ENCODE measurements around the gene TLR6.

The TLR6 gene

DNA sequence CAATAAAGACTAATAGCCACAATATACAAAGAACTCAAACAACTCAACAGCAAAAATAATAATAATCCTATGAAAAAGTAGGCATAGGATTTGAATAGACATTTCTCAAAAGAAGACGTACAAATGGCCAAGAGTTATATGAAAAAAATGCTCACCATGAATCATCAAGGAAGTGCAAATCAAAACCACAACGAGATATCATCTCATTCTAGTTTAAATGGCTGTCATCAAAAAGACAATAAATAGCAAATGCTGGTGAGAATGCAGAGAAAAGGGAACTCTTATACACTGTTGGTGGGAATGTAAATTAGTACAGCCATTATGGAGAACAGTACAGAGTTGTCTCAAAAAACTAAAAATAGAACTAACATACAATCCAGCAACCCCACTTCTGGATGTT lies 18.8 kb downstream of the TLR6 start:
- POLR2A ChIA-PET: no interaction called here
- no peaks in the 10 kb centered on the region for H3K36me3 ChIP-seq (ENCODE audit: control insufficient read depth in 2 of 2, insufficient read depth in 1 of 2, low read length in 2 of 2)
- H3K27ac ChIP-seq (ENCODE audit: extremely low read depth, low read depth, low read length): no peak overlapping the region
- TF ChIP-seq ZNF76 (tag by site-specific recombination; IDR thresholded peaks at IDR 0.05; ENCODE audit: borderline replicate concordance, low read depth): no peak
- TF ChIP-seq ZNF146 (tag by site-specific recombination; IDR thresholded peaks at IDR 0.05): no peak
- no peak for TF ChIP-seq ZBTB7A (tag by site-specific recombination; IDR thresholded peaks at IDR 0.05; ENCODE audit: low read depth)
- no peak for TF ChIP-seq ZNF473 (tag by site-specific recombination; IDR thresholded peaks at IDR 0.05)
- TF ChIP-seq ZNF521 (tag by site-specific recombination; IDR thresholded peaks at IDR 0.05): no peak
- no peak for TF ChIP-seq ZNF621 (tag by site-specific recombination; IDR thresholded peaks at IDR 0.05)
- no peak for TF ChIP-seq ZNF777 (tag by site-specific recombination; IDR thresholded peaks at IDR 0.05; ENCODE audit: borderline replicate concordance)
- TF ChIP-seq SP2 (tag by site-specific recombination; IDR thresholded peaks at IDR 0.05): no peak
- no peak for TF ChIP-seq ZNF10 (tag by site-specific recombination; IDR thresholded peaks at IDR 0.05)
- TF ChIP-seq SETDB1 (IDR thresholded peaks at IDR 0.05; ENCODE audit: insufficient read length, low read length): no peak
- TF ChIP-seq ZNF302 (tag by site-specific recombination; IDR thresholded peaks at IDR 0.05; ENCODE audit: low read depth): no peak
- TF ChIP-seq KLF7 (tag by site-specific recombination; IDR thresholded peaks at IDR 0.05; ENCODE audit: borderline replicate concordance): no peak
- TF ChIP-seq, protein P1, sequence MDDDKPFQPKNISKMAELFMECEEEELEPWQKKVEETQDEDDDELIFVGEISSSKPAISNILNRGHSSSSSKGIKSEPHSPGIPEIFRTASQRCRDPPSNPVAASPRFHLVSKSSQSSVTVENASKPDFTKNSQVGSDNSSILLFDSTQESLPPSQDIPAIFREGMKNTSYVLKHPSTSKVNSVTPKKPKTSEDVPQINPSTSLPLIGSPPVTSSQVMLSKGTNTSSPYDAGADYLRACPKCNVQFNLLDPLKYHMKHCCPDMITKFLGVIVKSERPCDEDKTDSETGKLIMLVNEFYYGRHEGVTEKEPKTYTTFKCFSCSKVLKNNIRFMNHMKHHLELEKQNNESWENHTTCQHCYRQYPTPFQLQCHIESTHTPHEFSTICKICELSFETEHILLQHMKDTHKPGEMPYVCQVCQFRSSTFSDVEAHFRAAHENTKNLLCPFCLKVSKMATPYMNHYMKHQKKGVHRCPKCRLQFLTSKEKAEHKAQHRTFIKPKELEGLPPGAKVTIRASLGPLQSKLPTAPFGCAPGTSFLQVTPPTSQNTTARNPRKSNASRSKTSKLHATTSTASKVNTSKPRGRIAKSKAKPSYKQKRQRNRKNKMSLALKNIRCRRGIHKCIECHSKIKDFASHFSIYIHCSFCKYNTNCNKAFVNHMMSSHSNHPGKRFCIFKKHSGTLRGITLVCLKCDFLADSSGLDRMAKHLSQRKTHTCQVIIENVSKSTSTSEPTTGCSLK (tag by site-specific recombination; IDR thresholded peaks at IDR 0.05): no peak
- TF ChIP-seq ZNF530 (tag by site-specific recombination; IDR thresholded peaks at IDR 0.05; ENCODE audit: low read depth): no peak
- TF ChIP-seq, protein P2, sequence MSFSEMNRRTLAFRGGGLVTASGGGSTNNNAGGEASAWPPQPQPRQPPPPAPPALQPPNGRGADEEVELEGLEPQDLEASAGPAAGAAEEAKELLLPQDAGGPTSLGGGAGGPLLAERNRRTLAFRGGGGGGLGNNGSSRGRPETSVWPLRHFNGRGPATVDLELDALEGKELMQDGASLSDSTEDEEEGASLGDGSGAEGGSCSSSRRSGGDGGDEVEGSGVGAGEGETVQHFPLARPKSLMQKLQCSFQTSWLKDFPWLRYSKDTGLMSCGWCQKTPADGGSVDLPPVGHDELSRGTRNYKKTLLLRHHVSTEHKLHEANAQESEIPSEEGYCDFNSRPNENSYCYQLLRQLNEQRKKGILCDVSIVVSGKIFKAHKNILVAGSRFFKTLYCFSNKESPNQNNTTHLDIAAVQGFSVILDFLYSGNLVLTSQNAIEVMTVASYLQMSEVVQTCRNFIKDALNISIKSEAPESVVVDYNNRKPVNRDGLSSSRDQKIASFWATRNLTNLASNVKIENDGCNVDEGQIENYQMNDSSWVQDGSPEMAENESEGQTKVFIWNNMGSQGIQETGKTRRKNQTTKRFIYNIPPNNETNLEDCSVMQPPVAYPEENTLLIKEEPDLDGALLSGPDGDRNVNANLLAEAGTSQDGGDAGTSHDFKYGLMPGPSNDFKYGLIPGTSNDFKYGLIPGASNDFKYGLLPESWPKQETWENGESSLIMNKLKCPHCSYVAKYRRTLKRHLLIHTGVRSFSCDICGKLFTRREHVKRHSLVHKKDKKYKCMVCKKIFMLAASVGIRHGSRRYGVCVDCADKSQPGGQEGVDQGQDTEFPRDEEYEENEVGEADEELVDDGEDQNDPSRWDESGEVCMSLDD (tag by site-specific recombination; IDR thresholded peaks at IDR 0.05): no peak
- no peak for TF ChIP-seq ZNF830 (tag by site-specific recombination; IDR thresholded peaks at IDR 0.05; ENCODE audit: low read depth)
- H3K9me3 ChIP-seq (ENCODE audit: control insufficient read depth, insufficient read depth, low read depth, low read length): no peaks in the 10 kb centered on the region
- H3K4me3 ChIP-seq (ENCODE audit: low read depth, low read length): no peak overlapping the region
- CTCF ChIA-PET: no interaction called here
- no peaks in the 10 kb centered on the region for H3K4me1 ChIP-seq (ENCODE audit: control insufficient read depth, insufficient read depth, low read length)

DNA sequence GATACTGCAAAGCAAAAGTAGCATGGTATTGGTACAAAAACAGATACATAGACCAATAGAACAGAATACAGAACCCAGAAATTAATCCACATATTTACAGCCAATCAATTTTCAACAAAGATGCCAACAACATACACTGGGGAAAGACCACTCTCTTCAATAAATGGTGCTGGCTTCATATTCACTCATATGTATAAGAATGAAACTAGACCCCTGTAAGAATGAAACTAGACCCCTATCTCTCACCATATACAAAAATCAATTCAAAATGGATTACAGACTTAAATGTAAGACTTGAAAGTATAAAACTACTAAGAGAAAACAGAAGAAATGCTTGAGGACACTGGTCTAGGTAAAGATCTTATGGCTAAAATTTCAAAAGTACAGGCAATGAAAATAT lies 19.3 kb downstream of the TLR6 start:
- POLR2A ChIA-PET: no interaction called here
- TF ChIP-seq, protein P3, sequence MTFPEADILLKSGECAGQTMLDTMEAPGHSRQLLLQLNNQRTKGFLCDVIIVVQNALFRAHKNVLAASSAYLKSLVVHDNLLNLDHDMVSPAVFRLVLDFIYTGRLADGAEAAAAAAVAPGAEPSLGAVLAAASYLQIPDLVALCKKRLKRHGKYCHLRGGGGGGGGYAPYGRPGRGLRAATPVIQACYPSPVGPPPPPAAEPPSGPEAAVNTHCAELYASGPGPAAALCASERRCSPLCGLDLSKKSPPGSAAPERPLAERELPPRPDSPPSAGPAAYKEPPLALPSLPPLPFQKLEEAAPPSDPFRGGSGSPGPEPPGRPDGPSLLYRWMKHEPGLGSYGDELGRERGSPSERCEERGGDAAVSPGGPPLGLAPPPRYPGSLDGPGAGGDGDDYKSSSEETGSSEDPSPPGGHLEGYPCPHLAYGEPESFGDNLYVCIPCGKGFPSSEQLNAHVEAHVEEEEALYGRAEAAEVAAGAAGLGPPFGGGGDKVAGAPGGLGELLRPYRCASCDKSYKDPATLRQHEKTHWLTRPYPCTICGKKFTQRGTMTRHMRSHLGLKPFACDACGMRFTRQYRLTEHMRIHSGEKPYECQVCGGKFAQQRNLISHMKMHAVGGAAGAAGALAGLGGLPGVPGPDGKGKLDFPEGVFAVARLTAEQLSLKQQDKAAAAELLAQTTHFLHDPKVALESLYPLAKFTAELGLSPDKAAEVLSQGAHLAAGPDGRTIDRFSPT (tag by site-specific recombination; IDR thresholded peaks at IDR 0.05): no peak
- TF ChIP-seq SP3 (tag by site-specific recombination; IDR thresholded peaks at IDR 0.05): no peak
- no peak for TF ChIP-seq ZNF133 (tag by site-specific recombination; IDR thresholded peaks at IDR 0.05)
- TF ChIP-seq SCRT1 (tag by site-specific recombination; IDR thresholded peaks at IDR 0.05; ENCODE audit: borderline replicate concordance): no peak
- no peak for TF ChIP-seq TRIM28 (IDR thresholded peaks at IDR 0.05; ENCODE audit: borderline replicate concordance, low read length)
- no peak for TF ChIP-seq ZFP37 (tag by site-specific recombination; IDR thresholded peaks at IDR 0.05)
- TF ChIP-seq, protein P4, sequence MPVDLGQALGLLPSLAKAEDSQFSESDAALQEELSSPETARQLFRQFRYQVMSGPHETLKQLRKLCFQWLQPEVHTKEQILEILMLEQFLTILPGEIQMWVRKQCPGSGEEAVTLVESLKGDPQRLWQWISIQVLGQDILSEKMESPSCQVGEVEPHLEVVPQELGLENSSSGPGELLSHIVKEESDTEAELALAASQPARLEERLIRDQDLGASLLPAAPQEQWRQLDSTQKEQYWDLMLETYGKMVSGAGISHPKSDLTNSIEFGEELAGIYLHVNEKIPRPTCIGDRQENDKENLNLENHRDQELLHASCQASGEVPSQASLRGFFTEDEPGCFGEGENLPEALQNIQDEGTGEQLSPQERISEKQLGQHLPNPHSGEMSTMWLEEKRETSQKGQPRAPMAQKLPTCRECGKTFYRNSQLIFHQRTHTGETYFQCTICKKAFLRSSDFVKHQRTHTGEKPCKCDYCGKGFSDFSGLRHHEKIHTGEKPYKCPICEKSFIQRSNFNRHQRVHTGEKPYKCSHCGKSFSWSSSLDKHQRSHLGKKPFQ (tag by site-specific recombination; IDR thresholded peaks at IDR 0.05): no peak
- TF ChIP-seq SP2 (tag by site-specific recombination; IDR thresholded peaks at IDR 0.05): no peak
- TF ChIP-seq WT1 (tag by site-specific recombination; IDR thresholded peaks at IDR 0.05): no peak
- no peak for TF ChIP-seq ZNF157 (tag by site-specific recombination; IDR thresholded peaks at IDR 0.05)
- TF ChIP-seq, protein P5, sequence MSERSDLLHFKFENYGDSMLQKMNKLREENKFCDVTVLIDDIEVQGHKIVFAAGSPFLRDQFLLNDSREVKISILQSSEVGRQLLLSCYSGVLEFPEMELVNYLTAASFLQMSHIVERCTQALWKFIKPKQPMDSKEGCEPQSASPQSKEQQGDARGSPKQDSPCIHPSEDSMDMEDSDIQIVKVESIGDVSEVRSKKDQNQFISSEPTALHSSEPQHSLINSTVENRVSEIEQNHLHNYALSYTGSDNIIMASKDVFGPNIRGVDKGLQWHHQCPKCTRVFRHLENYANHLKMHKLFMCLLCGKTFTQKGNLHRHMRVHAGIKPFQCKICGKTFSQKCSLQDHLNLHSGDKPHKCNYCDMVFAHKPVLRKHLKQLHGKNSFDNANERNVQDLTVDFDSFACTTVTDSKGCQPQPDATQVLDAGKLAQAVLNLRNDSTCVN (tag by site-specific recombination; optimal IDR thresholded peaks at IDR 0.05): no peak
- no peak for TF ChIP-seq ZNF785 (tag by site-specific recombination; IDR thresholded peaks at IDR 0.05)
- no peak for TF ChIP-seq GLIS1 (tag by site-specific recombination; IDR thresholded peaks at IDR 0.05)
- Histone ChIP-seq H3K9me3 (ENCODE audit: control insufficient read depth, insufficient read depth, low read depth, low read length) (no peaks in the 10 kb centered on the region), H3K36me3 (ENCODE audit: control insufficient read depth in 2 of 2, insufficient read depth in 1 of 2, low read length in 2 of 2) (no peaks in the 10 kb centered on the region), H3K4me3 (ENCODE audit: low read depth, low read length) (no peak overlapping the region), H3K4me1 (ENCODE audit: control insufficient read depth, insufficient read depth, low read length) (no peaks in the 10 kb centered on the region), H3K27ac (ENCODE audit: extremely low read depth, low read depth, low read length) (no peak overlapping the region)
- CTCF ChIA-PET: no interaction called here
